Colonic mucosa (tissue), 4 donors: ENCODE measurements around the gene PYCARD. TPM values are rescaled to one million over a fixed set of nuclear protein-coding genes. Genes with fewer than 3 reads are reported as not detected.
A peak's percentile ranks its signal among the peaks of the same experiment; 100 is the strongest.

Experiments used
- DNase-seq: peaks from one replicate; pipeline ENCODE4 v3.0.0-alpha.2; 2020
- H3K27ac ChIP-seq: fragments of 200-600 bp; one replicate; pipeline ENCODE4 v1.8.0; 2021
- H3K27me3 ChIP-seq: fragments of 200-600 bp; one replicate; pipeline ENCODE4 v1.8.0; 2021
- H3K36me3 ChIP-seq: fragments of 200-600 bp; one replicate; pipeline ENCODE4 v1.8.0; 2021
- H3K4me1 ChIP-seq: fragments of 200-600 bp; one replicate; pipeline ENCODE4 v1.8.0; 2021; ENCODE audit warnings: mild to moderate bottlenecking
- H3K4me3 ChIP-seq: fragments of 200-600 bp; one replicate; pipeline ENCODE4 v1.8.0; 2021
- H3K9ac ChIP-seq, 2 donors: one replicate each; pipeline ENCODE4 v1.7.0; 2013; ENCODE audit warnings: control low read depth in 2 of 2, low read depth in 2 of 2, low read length in 2 of 2
- H3K9me3 ChIP-seq: fragments of 200-600 bp; one replicate; pipeline ENCODE4 v1.8.0; 2021
- CTCF ChIP-seq: fragments of 200-600 bp; IDR thresholded peaks from one replicate; pipeline ENCODE4 v1.8.0; 2022; ENCODE audit warnings: antibody characterized with exemption, mild to moderate bottlenecking
- intact Hi-C: fragments of 100-400 bp; cut with DNase I; formaldehyde crosslinking; loops from one replicate; pipeline ENCODE4 v1.14.1; 2022
- total RNA-seq, 2 donors: library from RNA; stranded (reverse); fragmentation: NEBNext Ultra II Directional in 1 of 2; extraction: Animal tissue kit (Norgen Biotek cat#: 25700) in 1 of 2; gene quantifications; one replicate each; pipeline ENCODE4 v1.2.1, GENCODE V29; 2021
- donor health status: healthy.
- donor health status: DM: no; HTN: no; CAD: no.
- donor health status: DM: no; HTN: no; CAD: no.

The PYCARD gene
- total RNA-seq, 2 donors from 2014 or later: 118 to 119 TPM

- DNase-seq: no peak
- H3K9me3 ChIP-seq: no peaks in the 10 kb centered on the region
- TF ChIP-seq CTCF: no peak
- H3K4me3 ChIP-seq: peak within 1 kb of the TSS; percentile 44
- peaks cover 11% of the 10 kb centered on the region for H3K4me1 ChIP-seq
- H3K27me3 ChIP-seq: peaks cover 32% of the 10 kb centered on the region
- H3K36me3 ChIP-seq: no peaks in the 10 kb centered on the region
- H3K27ac ChIP-seq: no peak within 1 kb of the TSS
- peak within 1 kb of the TSS in 1 of 2 donors; percentile 12 for H3K9ac ChIP-seq
- intact Hi-C loops: no loop called here
Observed at GRCh38 chr16:31213877-31214707, 11.5 kb upstream of the PYCARD start, which contains the start of gene TRIM72. TSS of gene TRIM72 (plus strand) at chr16:31214119. CDS start at chr16:31214739, 620 bp downstream.

GRCh38 chr16:31213342-31213741, 10.8 kb upstream of the PYCARD start:
- Histone ChIP-seq H3K27ac (no peak overlapping the region), H3K9ac (no peak overlapping the region), H3K9me3 (no peaks in the 10 kb centered on the region), H3K4me1 (peaks cover 11% of the 10 kb centered on the region), H3K27me3 (peaks cover 32% of the 10 kb centered on the region), H3K36me3 (no peaks in the 10 kb centered on the region), H3K4me3 (no peak overlapping the region)
- TF ChIP-seq CTCF: no peak
- no peak for DNase-seq
- intact Hi-C loops: no loop called here

DNA sequence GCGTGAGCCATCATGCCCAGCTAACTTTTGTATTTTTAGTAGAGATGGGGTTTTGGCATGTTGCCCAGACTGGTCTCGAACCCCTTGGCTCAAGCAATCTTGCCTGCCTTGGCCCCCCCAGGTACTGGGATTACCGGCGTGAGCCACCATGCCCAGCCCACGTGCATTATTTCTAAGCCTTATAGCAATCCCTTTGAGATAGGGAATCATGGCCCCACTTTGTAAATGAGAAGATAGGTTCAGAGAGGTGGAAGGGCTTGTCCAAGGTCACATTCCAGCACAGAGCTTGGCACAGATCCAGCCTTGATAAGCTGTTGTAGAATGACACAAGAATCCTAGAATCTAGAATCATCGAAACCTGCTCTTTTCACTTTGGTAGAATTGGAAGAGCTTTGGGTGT, 4.2 kb upstream of the PYCARD start:
- H3K9me3 ChIP-seq: no peaks in the 10 kb centered on the region
- no peak for TF ChIP-seq CTCF
- intact Hi-C loops: no loop called here
- H3K27ac ChIP-seq: no peak overlapping the region
- no peak overlapping the region for H3K9ac ChIP-seq
- no peaks in the 10 kb centered on the region for H3K36me3 ChIP-seq
- H3K4me1 ChIP-seq: no peaks in the 10 kb centered on the region
- H3K27me3 ChIP-seq: no peaks in the 10 kb centered on the region
- no peak overlapping the region for H3K4me3 ChIP-seq
- no peak for DNase-seq

GRCh38 chr16:31204871-31205666, 2.5 kb upstream of the PYCARD start:
- H3K27ac ChIP-seq: no peak overlapping the region
- H3K4me3 ChIP-seq: no peak overlapping the region
- intact Hi-C loops: no loop called here
- no peak overlapping the region for H3K9ac ChIP-seq
- H3K27me3 ChIP-seq: no peaks in the 10 kb centered on the region
- no peak for DNase-seq
- no peak for TF ChIP-seq CTCF
- peaks cover 14% of the 10 kb centered on the region for H3K4me1 ChIP-seq
- H3K9me3 ChIP-seq: no peaks in the 10 kb centered on the region
- no peaks in the 10 kb centered on the region for H3K36me3 ChIP-seq

DNA sequence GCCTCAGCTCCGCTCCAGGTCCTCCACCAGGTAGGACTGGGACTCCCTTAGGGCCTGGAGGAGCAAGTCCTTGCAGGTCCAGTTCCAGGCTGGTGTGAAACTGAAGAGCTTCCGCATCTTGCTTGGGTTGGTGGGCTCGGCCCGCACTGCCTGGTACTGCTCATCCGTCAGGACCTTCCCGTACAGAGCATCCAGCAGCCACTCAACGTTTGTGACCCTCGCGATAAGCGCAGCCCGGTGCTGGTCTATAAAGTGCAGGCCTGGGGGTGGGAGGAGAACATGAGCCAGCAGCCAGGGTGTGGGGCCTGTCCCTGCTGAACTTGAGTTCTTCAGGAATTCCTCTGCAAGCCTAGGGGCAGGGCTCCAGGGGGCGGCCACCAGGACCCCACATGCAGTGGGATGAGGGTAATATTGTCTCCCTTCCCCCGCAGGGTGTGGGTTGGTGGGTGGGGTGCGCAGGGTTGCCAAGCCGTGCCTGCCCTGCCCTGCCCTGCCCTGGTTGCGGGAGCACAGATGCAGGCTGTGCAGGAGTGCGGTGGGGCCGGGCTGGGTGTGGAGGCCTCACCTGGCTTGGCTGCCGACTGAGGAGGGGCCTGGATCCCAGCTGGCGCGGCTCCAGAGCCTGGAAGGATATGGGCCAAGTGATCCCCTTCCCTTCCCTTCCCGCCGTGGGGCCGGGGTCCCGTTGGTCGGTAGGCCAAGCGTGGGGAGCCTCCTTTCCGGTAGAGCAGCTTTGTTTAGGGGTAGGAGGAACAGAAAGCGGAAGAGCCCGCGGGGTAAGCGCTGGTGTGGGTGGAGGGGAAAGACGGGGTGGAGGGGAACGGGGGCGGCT, 762 bp downstream of the PYCARD start:
- H3K36me3 ChIP-seq: no peaks in the 10 kb centered on the region
- H3K27ac ChIP-seq: peak overlapping the region; percentile 87
- no peak for TF ChIP-seq CTCF
- no peaks in the 10 kb centered on the region for H3K27me3 ChIP-seq
- H3K9me3 ChIP-seq: no peaks in the 10 kb centered on the region
- H3K9ac ChIP-seq: peak overlapping the region; percentile 69 to 93
- peak overlapping the region; percentile 82 for H3K4me3 ChIP-seq
- peak; percentile 84 for DNase-seq
- intact Hi-C loops: no loop called here
- H3K4me1 ChIP-seq: peaks cover 14% of the 10 kb centered on the region
